Pancreas (tissue), 10 donors: Measurements from ENCODE around the gene ZNF350. TPM values are rescaled to one million over a fixed set of nuclear protein-coding genes. Genes with fewer than 3 reads are reported as not detected.

Experiments
- ATAC-seq, 4 donors: fragments of 200-7000 bp; cut with Tn5 transposase; one replicate each; pipeline versions ENCODE4 v1.8.0 to v1.9.1; 2020; ENCODE audit warnings: mild to moderate bottlenecking in 4 of 4, moderate library complexity in 4 of 4
- DNase-seq, 6 donors: peaks; one replicate each; pipeline ENCODE4 v3.0.0-alpha.2; 2020
- FAIRE-seq: peaks from 2 replicates; lab custom pipeline; 2012; peaks lifted over from hg19 to GRCh38; lab: Jason Lieb, UNC
- H3K27ac ChIP-seq, 4 donors: fragments of 200-600 bp; sonication (generic); 1 replicate in 3 of 4; 2 replicates in 1 of 4; pipeline versions ENCODE4 v1.5.0 to v1.8.0; 2020
- H3K27me3 ChIP-seq, 4 donors: fragments of 200-600 bp; one replicate each; pipeline ENCODE4 v1.8.0; 2021
- H3K36me3 ChIP-seq, 3 donors: fragments of 200-600 bp; sonication (generic) in 1 of 3; one replicate each; pipeline versions ENCODE4 v1.5.0 to v1.8.0; 2020 to 2021
- H3K4me1 ChIP-seq, 3 donors: fragments of 200-600 bp; one replicate each; pipeline ENCODE4 v1.8.0; 2021
- H3K4me3 ChIP-seq, 4 donors: fragments of 200-600 bp; sonication (generic) in 2 of 4; one replicate each; pipeline versions ENCODE4 v1.5.0 to v1.8.0; 2020 to 2021
- H3K9me3 ChIP-seq, 4 donors: fragments of 200-600 bp; one replicate each; pipeline ENCODE4 v1.8.0; 2021
- WGBS, 2 donors: extraction: QIAGEN DNeasy Blood & Tissue Kit; methylation state at CpG; one replicate each; pipeline ENCODE4 v1.1.7; 2013; 5-methylcytosine and 5-hydroxymethylcytosine counted together
- intact Hi-C, 3 donors: fragments of 100-400 bp; cut with DNase I; formaldehyde crosslinking; loops; one replicate each; pipeline versions ENCODE4 v1.11.1 to v1.14.2; 2022
- polyA plus RNA-seq, 2 donors: library from polyadenylated mRNA; stranded (reverse); fragments of 200-250 nt; gene quantifications; one replicate each; pipeline ENCODE4 v1.2.3, GENCODE V29; 2013
- total RNA-seq, 6 donors: library from RNA; stranded (reverse); fragmentation: NEBNext Ultra II Directional in 4 of 6; extraction: Animal tissue kit (Norgen Biotek cat#: 25700) in 4 of 6; gene quantifications; one replicate each; pipeline versions ENCODE4 v1.2.1 to v1.2.4, GENCODE V29; 2021 to 2023
- TF ChIP-seq, protein P1 (sequence below), 4 donors: fragments of 200-600 bp; sonication (generic) in 3 of 4; IDR thresholded peaks; one replicate each; pipeline versions ENCODE4 v1.5.0 to v1.8.0; 2021; ENCODE audit warnings: antibody characterized with exemption in 4 of 4
- donor health status: healthy with polysubstance abuse.
- donor health status: DM: no; HTN: no; CAD: no; lungs with moderate emphysema.
- donor health status: DM: no; HTN: no; CAD: no.
- donor health status: control.
- donor health status: control.
- donor health status: Bipolar disorder and iron deficiency.
- donor health status: DM: yes; HTN: yes; CAD: no.
- donor health status: DM: no; HTN: no; CAD: no.
- donor health status: DM: no; HTN: no; CAD: no.
- donor health status: DM: yes; HTN: yes; CAD: no.

The ZNF350 gene
- total and polyA plus RNA-seq, 8 donors, result 3.7 to 8.1 (median 4.7) TPM

DNA sequence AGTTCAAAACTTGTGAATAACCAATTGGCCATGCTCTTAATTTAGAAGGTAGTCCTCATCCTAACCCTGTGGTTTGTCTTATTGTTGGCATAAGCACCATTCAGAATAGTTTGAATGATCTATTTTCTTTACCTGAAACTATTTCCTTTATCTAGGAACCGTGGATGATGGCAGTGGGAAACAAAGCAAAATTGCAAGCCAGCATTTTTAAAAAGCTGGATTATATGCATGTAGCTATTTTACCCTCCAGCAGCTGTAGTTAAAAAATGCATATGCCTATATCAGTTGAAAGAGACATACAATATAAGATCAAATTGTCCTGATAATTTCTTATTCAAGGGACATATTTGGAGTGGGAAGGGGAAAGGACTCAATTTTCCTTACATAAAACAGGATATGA lies 40.0 kb downstream of the ZNF350 start:
- Histone ChIP-seq H3K4me3 (no peak overlapping the region), H3K27ac (no peak overlapping the region), H3K36me3 (peaks cover 10 to 39% (median 35%) of the 10 kb centered on the region in 3 donors), H3K9me3 (peaks cover 0 to 15% (median 7%) of the 10 kb centered on the region in 4 donors), H3K4me1 (no peaks in the 10 kb centered on the region), H3K27me3 (no peaks in the 10 kb centered on the region)
- no peak for ATAC-seq
- 88 to 93% methylated on average over 1 of the region's 1 CpG for WGBS, 2 donors
- no peak for DNase-seq
- TF ChIP-seq, protein P1, sequence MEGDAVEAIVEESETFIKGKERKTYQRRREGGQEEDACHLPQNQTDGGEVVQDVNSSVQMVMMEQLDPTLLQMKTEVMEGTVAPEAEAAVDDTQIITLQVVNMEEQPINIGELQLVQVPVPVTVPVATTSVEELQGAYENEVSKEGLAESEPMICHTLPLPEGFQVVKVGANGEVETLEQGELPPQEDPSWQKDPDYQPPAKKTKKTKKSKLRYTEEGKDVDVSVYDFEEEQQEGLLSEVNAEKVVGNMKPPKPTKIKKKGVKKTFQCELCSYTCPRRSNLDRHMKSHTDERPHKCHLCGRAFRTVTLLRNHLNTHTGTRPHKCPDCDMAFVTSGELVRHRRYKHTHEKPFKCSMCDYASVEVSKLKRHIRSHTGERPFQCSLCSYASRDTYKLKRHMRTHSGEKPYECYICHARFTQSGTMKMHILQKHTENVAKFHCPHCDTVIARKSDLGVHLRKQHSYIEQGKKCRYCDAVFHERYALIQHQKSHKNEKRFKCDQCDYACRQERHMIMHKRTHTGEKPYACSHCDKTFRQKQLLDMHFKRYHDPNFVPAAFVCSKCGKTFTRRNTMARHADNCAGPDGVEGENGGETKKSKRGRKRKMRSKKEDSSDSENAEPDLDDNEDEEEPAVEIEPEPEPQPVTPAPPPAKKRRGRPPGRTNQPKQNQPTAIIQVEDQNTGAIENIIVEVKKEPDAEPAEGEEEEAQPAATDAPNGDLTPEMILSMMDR (IDR thresholded peaks at IDR 0.05), result no peak
- no peak for FAIRE-seq
- intact Hi-C loops, result no loop called here

DNA sequence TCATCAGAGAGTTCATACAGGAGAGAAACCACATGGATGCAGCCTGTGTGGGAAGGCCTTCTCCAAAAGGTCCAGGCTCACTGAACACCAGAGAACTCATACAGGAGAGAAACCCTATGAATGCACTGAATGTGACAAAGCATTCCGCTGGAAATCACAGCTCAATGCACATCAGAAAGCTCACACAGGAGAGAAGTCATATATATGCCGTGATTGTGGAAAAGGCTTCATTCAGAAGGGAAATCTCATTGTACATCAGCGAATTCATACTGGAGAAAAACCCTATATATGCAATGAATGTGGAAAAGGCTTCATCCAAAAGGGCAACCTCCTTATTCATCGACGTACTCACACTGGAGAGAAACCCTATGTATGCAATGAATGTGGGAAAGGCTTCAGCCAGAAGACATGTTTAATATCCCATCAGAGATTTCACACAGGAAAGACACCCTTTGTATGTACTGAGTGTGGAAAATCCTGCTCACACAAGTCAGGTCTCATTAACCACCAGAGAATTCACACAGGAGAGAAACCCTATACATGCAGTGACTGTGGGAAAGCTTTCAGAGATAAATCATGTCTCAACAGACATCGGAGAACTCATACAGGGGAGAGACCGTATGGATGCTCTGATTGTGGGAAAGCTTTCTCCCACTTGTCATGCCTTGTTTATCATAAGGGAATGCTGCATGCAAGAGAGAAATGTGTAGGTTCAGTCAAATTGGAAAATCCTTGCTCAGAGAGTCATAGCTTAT lies 41.7 kb downstream of the ZNF350 start:
- 89 to 97% methylated on average over 7 of the region's 7 CpGs for WGBS, 2 donors
- FAIRE-seq, result no peak
- intact Hi-C loops, result no loop called here
- no peaks in the 10 kb centered on the region for H3K27me3 ChIP-seq
- H3K36me3 ChIP-seq, result peaks cover 14 to 55% (median 49%) of the 10 kb centered on the region in 3 donors
- TF ChIP-seq, protein P1 (IDR thresholded peaks at IDR 0.05), result no peak
- H3K9me3 ChIP-seq, result peaks cover 0 to 15% (median 7%) of the 10 kb centered on the region in 4 donors
- H3K4me1 ChIP-seq, result no peaks in the 10 kb centered on the region
- no peak overlapping the region for H3K27ac ChIP-seq
- ATAC-seq, result no peak
- DNase-seq, result no peak
- H3K4me3 ChIP-seq, result no peak overlapping the region

DNA sequence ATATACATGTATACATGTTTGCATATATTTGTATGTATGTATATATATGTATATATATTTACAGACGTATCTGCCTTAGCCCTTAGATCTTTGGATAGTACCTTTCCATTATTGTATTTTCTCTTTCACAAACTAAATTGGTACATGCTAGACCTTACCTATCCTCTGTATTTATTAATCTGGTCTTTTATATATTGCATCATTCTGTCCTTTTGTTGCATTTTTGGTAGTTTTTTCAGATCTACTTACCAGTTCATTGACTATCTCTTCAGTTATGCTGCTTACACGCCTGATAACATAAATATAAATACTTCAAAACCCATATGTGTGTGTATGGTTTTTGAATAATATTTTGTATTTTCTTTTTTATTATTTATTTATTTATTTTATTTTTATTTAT lies 47.7 kb downstream of the ZNF350 start:
- FAIRE-seq (no peak), ATAC-seq (no peak), DNase-seq (no peak)
- Histone ChIP-seq H3K9me3 (peaks cover 0 to 6% (median 0%) of the 10 kb centered on the region in 4 donors), H3K27me3 (no peaks in the 10 kb centered on the region), H3K4me3 (no peak overlapping the region), H3K36me3 (peaks cover 5 to 71% (median 48%) of the 10 kb centered on the region in 3 donors), H3K4me1 (no peaks in the 10 kb centered on the region), H3K27ac (no peak overlapping the region)
- TF ChIP-seq, protein P1 (IDR thresholded peaks at IDR 0.05), result no peak
- intact Hi-C loops, result no loop called here
- 95 to 97% methylated on average over 2 of the region's 2 CpGs for WGBS, 2 donors

DNA sequence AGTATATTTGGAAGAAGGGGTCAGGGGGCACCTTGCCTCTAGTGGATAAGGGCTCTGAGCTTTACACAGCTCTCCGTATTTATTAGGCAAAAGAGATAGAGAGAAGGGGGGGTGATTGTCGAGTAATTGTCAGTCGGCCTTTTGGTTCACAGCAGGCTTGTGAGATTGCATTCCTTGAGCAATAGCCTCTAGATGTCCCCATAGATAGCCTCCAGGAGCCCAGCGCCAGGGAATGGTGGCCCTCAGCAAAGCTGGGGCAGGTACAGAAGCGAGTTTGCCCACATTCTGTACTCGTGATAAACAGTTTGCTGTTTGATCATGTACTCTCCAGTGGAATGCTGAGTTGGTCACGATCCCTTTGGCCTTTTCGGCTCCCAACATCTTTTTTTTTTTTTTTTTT lies 54.7 kb downstream of the ZNF350 start:
- intact Hi-C loops, result no loop called here
- Histone ChIP-seq H3K36me3 (peaks cover 0 to 40% (median 4%) of the 10 kb centered on the region in 3 donors), H3K4me1 (peaks cover 0 to 4% (median 0%) of the 10 kb centered on the region in 3 donors), H3K27me3 (no peaks in the 10 kb centered on the region), H3K27ac (no peak overlapping the region), H3K9me3 (no peaks in the 10 kb centered on the region), H3K4me3 (no peak overlapping the region)
- FAIRE-seq (no peak), ATAC-seq (no peak), DNase-seq (no peak)
- 90 to 95% methylated on average over 8 of the region's 8 CpGs for WGBS, 2 donors
- TF ChIP-seq, protein P1 (IDR thresholded peaks at IDR 0.05), result no peak

DNA sequence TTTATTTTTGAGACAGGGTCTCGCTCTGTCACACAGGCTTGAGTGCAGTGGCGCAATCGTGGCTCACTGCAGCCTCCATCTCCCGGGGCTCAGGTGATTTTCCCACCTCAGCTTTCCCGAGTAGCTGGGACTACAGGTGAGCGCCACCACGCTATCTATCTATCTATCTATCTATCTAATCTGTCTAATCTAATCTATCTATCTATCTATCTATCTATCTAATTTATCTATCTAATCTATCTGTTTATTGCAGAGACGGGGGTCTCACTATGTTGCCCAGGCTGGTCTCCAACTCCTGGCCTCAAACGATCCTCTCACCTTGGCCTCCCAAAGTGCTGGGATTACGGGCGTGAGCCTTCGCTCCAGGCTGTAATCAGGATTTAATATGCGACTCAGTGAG lies 58.8 kb downstream of the ZNF350 start:
- ATAC-seq (no peak), FAIRE-seq (no peak), DNase-seq (no peak)
- Histone ChIP-seq H3K4me3 (peak overlapping the region; percentile 49 to 92 (median 74)), H3K36me3 (peaks cover 0 to 14% (median 0%) of the 10 kb centered on the region in 3 donors), H3K9me3 (no peaks in the 10 kb centered on the region), H3K27ac (no peak overlapping the region), H3K4me1 (peaks cover 0 to 4% (median 0%) of the 10 kb centered on the region in 3 donors), H3K27me3 (no peaks in the 10 kb centered on the region)
- intact Hi-C loops, result no loop called here
- 26 to 29% methylated on average over 13 of the region's 13 CpGs for WGBS, 2 donors
- TF ChIP-seq, protein P1 (IDR thresholded peaks at IDR 0.05), result no peak
